NK-92 (cell line): ENCODE data around the gene DNAH11.
"Not testable (repeated sequence)": the region's sequence is repeated elsewhere in the genome, so short reads cannot be mapped to it uniquely, and the experiment has no call there.

Experiments
- DNase-seq: peaks from one replicate; lab custom pipeline; 2025; ENCODE audit not compliant: unreplicated experiment; lab: John Stamatoyannopoulos, UW

Gene DNAH11

GRCh38 chr7:21766218-21766617, 223.4 kb downstream of the DNAH11 start:
- DNase-seq, result no peak

GRCh38 chr7:21767300-21767900, 224.6 kb downstream of the DNAH11 start:
- no peak for DNase-seq

GRCh38 chr7:21768279-21768678, 225.4 kb downstream of the DNAH11 start:
- DNase-seq, result no peak

GRCh38 chr7:21771266-21771665, 228.4 kb downstream of the DNAH11 start:
- DNase-seq, result no peak

DNA sequence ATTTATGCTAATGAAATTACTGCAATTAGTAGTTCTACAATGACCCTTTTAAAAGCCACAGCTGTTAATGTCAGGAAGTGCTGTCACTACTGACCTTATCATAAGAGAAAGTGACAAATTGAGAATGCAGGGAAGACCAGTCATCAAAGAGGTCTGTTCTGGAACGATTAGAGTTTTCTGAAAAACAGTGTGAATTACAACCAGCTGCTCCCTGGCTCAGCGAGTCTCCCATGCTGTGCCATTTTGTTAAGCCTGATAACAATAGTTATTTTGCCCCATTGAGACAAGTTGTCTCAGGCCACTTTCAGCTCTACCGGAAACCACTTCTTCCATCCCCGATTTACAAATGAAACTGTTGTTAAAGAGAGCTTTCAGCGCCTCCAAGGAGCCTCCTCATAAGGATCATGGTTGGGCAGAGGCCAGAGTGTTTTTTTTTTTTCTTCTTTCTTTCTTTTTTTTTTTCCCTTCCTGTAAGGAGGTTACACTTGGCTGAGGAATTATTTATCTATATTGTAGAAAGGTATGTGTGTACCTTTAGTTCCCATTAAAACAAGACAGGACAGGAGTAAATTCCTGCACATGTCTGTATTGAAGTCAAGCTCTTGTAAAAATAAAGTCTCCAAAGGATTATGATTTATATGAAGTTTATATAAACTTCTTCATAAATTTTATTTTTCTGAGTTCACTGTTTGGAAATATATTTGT, 229.2 kb downstream of the DNAH11 start:
- no peak for DNase-seq

GRCh38 chr7:21773326-21773725, 230.5 kb downstream of the DNAH11 start:
- DNase-seq, result no peak

DNA sequence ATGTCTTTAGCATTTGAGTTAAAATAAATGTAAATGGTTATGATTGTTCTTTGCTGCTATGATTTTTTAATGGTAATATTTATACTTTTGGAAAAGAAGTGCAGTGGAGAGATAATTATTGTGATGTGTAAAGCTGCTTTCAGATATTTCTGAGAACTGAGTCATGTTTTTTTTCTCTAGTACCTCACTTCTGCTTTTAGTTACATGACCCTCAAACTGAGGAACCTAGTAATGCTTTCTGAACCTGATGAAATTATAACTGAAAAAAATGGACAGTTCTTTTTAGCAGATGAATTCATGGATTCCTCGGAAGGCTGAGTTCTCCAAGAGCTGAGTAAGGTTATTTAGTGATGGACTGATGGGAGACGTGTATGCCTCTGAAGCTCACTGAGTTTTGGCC, 235.1 kb downstream of the DNAH11 start:
- DNase-seq, result no peak

- no peak for DNase-seq
These were observed 236.1 kb downstream of the DNAH11 start for GRCh38 chr7:21778953-21779352.

DNA sequence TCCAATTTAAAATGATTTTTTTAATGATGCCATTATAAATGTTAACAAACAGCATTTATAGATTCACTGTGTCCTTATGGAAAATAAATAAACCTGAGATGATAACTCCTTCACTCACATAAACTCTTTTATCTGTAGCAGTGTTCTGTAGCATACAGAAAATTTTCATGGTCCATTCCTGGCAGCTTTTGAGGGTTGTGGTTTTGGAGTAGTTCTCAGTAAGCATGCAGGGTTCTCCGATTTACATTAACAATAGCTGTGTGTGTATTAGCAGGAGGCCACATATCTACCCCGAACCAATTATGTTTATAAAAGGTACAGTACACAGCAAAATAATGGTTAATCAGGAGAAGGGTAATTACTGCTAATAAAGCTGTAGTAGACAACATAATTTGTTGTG, 240.2 kb downstream of the DNAH11 start:
- DNase-seq, result no peak

GRCh38 chr7:21784989-21785388, 242.2 kb downstream of the DNAH11 start:
- no peak for DNase-seq

GRCh38 chr7:21805791-21806190, 263.0 kb downstream of the DNAH11 start:
- no peak for DNase-seq

- DNase-seq, result no peak
These were observed 263.5 kb downstream of the DNAH11 start for GRCh38 chr7:21806388-21806787.

GRCh38 chr7:21819048-21819447, 276.2 kb downstream of the DNAH11 start:
- no peak for DNase-seq

- DNase-seq, result no peak
These were observed 286.0 kb downstream of the DNAH11 start for GRCh38 chr7:21828841-21829240.

GRCh38 chr7:21829731-21830130, 286.9 kb downstream of the DNAH11 start:
- no peak for DNase-seq

DNA sequence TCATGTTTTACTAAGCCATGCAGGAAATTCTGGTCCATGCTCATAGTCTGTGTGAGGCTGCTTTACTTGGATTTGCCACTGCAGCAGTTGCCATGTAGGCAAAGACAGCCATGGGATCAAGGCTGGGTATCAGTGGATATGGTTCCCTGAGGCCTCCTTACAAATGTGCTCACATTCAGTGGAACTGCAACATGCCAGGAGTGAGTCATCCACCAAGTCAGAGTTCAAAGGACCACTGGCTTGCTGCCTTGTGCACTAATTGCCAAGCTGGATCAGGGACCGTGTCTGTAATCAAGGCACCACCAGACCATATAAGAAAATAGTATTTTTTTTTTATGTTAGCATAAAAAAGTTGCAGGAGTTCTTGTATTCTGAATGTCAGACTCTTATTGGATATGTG, 301.9 kb downstream of the DNAH11 start:
- DNase-seq, result no peak

DNA sequence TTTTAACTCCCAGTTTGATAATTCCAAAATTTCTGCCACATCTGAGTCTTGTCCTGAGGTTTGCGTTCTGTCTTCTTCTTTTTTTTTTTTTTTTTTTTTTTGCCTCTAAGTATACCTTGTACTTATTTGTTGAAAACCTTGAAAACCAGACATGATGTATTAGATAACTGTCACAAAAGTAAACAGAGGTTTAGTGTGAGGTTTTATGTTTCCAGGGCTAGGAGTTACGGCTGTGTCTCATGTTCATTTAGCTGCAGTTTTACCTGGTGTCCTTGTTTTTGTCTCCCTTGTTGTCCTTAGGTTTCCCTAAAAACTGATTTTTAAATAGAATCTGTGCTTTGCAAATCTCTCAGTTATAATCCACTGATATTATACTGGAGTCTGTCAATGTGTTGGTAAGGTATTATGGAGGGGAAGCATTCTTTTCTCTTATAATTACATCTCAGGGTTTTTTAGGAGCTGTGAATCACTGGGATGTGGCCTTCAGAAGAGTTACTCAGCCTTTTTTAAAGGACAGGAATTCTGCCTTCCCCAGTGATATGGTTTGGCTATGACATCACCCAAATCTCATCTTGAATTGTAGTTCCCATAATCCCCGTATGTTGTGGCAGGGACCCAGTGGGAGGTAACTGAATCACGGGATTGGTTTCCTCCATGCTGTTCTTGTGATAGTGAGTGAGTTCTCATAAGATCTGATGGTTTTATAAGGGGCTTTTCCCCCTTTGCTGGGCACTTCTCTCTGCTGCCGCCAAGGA, 307.9 kb downstream of the DNAH11 start:
- no peak for DNase-seq

DNA sequence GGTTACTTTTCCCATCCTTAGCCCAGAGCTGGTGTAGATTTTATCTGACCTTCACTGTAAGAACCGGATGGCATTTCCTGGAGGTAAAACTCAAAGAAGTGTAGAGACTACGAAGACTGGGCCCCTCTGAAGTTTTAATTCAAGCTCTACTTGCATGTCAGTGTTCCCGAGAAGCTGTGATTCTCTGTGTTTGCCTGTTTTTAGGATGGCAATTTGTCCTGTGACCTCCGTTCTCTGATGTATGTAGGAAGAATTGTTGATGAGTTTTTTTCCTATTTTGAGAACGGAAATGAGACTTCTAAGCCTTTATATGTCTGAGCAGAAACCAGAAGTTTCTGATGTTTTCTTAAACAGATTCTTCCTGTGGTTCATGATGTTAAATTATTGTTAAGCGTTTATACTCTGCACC, 308.7 kb downstream of the DNAH11 start:
- no peak for DNase-seq

DNA sequence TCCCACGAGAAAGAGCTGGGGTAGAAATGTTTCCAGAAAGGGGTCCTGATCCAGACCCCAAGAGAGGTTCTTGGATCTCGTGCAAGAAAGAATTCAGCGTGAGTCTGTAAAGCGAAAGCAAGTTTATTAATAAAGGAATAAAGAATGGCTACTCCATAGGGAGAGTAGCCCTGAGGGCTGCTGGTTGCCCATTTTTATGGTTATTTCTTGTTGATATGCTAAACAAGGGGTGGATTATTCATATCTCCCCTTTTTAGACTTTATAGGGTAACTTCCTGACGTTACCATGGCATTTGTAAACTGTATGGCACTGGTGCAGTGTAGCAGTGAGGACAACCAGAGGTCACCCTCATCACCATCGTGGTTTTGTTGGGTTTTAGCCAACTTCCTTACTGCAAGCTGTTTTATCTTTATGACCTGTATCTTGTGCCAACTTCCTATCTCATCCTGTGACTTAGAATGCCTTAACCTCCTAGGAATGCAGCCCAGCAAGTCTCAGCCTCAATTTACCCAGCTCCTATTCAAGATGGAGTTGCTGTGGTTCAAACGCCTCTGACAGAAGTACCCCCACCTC, 322.9 kb downstream of the DNAH11 start:
- not testable (repeated sequence) for DNase-seq

DNA sequence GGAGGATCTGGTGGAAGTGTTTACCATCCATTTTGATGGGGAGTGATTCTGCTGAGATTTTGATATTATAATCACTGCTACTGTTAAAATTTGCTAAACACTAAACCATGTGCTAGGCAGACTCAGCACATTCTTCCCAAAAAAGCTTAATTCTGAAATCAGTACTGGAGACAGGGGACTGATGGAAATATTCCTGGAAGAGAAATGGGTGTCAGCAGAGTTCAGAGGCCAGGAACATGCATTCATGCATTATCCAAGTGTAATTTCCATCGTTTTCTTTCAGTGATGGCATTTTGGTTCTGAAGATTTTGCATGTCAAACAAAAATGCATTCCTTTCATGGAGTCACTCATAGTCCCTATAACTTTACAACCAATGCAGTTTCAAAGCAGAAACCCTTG, 323.9 kb downstream of the DNAH11 start:
- no peak for DNase-seq

DNA sequence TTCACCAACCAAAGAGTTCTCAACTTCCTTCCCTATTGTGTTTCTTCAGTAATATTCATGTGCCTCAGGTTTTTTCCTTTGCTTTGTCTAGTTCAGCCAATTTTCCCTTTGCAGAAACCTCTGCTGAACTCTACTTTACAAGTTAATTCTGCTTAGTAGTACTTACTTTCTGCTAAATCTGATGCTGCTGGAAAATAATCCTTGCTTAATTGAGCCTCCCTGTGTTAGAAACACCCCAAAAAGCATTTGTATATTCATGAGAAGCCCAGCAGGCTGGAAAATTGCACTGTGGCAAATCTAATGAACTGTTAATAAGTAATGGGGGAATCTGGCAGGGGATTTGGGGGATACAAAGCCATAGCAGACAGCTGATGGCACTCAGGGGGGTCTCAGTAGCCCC, 324.4 kb downstream of the DNAH11 start:
- DNase-seq, result no peak
